ENCODE results near the gene NXPH4.

GRCh38 chr12:57239587-57240065 lies 23.0 kb downstream of the NXPH4 start:
- TF ChIP-seq CTCF (conservative IDR thresholded peaks at IDR 0.05; ENCODE audit: low read depth, low read length): no peak
- no peak for TF ChIP-seq EZH2 (IDR thresholded peaks at IDR 0.05; ENCODE audit: borderline replicate concordance, low read depth, low read length, poor library complexity, severe bottlenecking)

Measured in A673 (cell line).